PFSK-1 (cell line): ENCODE measurements around the gene TYK2.
A peak's percentile ranks its signal among the peaks of the same experiment; 100 is the strongest.

Experiments used
- FOXP2 ChIP-seq: optimal IDR thresholded peaks from 2 replicates; pipeline ENCODE3; 2011; ENCODE audit warnings: borderline replicate concordance, control low read depth, inconsistent platforms; ENCODE audit not compliant: insufficient read depth; ENCODE audit errors: extremely low read length, extremely low read depth
- POLR2AphosphoS5 ChIP-seq: IDR thresholded peaks from 2 replicates; pipeline ENCODE4 v1.6.1; 2012; ENCODE audit warnings: low read depth, mild to moderate bottlenecking, control low read depth, low read length, moderate library complexity
- SIN3A ChIP-seq: IDR thresholded peaks from 2 replicates; pipeline ENCODE4 v1.6.1; 2012; ENCODE audit warnings: mild to moderate bottlenecking, low read length, moderate library complexity, borderline replicate concordance; ENCODE audit not compliant: insufficient read depth
- TAF1 ChIP-seq: IDR thresholded peaks from 2 replicates; pipeline ENCODE4 v1.6.1; 2012; ENCODE audit warnings: low read length, control low read depth, borderline replicate concordance; ENCODE audit not compliant: insufficient read depth
- TF ChIP-seq, protein P1 (sequence below), 2 experiments: IDR thresholded peaks; 2 replicates each; pipeline versions ENCODE4 v1.6.1 to v1.8.0; 2011 to 2012; ENCODE audit warnings: low read depth in 2 of 2, low read length in 2 of 2, control low read depth in 1 of 2, inconsistent platforms in 1 of 2, mild to moderate bottlenecking in 1 of 2, moderate library complexity in 1 of 2; ENCODE audit not compliant: insufficient read depth in 1 of 2

Gene TYK2

DNA sequence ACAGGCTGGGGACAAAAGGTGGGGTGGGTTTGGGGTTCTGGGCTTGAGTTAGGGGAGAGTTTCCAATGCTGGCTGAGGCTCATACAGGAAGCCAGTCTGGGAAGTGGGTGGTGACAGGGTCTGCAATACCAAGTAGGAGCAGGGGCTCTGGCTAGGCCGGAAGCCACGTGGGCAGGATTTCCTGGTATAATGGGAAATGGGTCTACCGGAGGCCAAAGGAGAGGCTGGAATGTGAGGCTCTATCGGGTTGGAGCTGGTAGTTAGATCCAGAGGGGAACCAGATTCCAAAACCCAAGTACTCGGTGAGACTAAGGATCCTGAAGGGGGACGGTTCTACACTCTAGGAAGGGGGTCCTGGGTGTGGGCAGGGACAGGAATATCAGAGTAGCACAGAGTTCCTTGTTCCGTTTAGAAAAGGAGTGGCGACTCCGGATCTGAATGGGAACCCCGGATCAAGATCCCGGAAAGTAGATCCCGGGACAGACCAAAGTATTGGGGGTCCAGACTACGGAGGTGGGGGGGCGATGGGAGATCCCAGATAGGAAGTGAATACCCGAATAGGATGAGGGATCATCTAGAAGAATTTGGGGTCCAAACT, 22.2 kb upstream of the TYK2 start:
- TF ChIP-seq POLR2AphosphoS5 (no peak), SIN3A (peak; percentile 46; the same call in 1 of the 2 replicates), FOXP2 (no peak), TAF1 (no peak)
- TF ChIP-seq, protein P1, sequence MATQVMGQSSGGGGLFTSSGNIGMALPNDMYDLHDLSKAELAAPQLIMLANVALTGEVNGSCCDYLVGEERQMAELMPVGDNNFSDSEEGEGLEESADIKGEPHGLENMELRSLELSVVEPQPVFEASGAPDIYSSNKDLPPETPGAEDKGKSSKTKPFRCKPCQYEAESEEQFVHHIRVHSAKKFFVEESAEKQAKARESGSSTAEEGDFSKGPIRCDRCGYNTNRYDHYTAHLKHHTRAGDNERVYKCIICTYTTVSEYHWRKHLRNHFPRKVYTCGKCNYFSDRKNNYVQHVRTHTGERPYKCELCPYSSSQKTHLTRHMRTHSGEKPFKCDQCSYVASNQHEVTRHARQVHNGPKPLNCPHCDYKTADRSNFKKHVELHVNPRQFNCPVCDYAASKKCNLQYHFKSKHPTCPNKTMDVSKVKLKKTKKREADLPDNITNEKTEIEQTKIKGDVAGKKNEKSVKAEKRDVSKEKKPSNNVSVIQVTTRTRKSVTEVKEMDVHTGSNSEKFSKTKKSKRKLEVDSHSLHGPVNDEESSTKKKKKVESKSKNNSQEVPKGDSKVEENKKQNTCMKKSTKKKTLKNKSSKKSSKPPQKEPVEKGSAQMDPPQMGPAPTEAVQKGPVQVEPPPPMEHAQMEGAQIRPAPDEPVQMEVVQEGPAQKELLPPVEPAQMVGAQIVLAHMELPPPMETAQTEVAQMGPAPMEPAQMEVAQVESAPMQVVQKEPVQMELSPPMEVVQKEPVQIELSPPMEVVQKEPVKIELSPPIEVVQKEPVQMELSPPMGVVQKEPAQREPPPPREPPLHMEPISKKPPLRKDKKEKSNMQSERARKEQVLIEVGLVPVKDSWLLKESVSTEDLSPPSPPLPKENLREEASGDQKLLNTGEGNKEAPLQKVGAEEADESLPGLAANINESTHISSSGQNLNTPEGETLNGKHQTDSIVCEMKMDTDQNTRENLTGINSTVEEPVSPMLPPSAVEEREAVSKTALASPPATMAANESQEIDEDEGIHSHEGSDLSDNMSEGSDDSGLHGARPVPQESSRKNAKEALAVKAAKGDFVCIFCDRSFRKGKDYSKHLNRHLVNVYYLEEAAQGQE (IDR thresholded peaks at IDR 0.05; ENCODE audit: insufficient read depth in 1 of 2, low read depth in 2 of 2, low read length in 2 of 2), result no peak

DNA sequence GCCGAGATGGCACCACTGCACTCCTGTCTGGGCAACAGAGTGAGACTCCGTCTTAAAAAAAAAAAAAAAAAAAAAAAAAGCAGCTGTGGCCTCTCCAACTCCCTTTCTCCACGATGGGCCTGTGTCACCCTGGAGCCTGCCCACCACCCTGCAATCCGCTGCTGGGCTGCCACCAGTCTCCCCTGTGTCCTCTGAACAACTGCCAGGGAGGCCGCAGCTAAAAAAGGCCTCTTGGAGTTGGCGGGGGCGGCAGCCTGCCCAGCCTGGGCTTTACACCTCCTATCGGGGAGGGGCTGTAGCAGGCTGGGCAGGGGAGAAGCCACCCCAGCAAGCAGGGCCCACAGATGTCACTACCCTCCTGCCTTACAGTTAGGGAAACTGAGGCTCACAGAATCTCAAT, 19.5 kb upstream of the TYK2 start:
- TF ChIP-seq, protein P1 (IDR thresholded peaks at IDR 0.05; ENCODE audit: insufficient read depth in 1 of 2, low read depth in 2 of 2, low read length in 2 of 2), result no peak
- TF ChIP-seq POLR2AphosphoS5, result no peak
- no peak for TF ChIP-seq SIN3A
- TF ChIP-seq FOXP2, result no peak
- no peak for TF ChIP-seq TAF1

DNA sequence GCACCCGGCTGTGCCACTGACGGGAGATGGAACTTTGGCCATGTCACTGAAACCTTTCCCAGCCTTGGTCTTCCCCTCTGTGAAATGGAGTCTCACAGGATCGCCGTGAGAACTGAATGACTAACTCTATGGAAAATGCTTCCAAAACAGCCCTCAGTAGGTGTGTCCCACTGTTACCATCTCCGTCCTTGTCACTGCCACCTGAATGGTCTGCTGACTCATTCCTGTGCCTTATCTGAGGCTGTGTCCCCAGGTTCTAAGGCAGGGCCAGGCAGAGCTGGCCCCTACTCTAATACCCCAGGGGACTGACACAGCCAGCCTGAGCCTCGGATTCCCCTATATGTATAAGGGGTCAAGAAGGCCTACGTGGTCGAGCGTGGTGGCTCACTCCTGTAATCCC, 18.4 kb upstream of the TYK2 start:
- TF ChIP-seq POLR2AphosphoS5 (no peak), FOXP2 (no peak), SIN3A (no peak), TAF1 (no peak)
- TF ChIP-seq, protein P1 (IDR thresholded peaks at IDR 0.05; ENCODE audit: insufficient read depth in 1 of 2, low read depth in 2 of 2, low read length in 2 of 2), result no peak

DNA sequence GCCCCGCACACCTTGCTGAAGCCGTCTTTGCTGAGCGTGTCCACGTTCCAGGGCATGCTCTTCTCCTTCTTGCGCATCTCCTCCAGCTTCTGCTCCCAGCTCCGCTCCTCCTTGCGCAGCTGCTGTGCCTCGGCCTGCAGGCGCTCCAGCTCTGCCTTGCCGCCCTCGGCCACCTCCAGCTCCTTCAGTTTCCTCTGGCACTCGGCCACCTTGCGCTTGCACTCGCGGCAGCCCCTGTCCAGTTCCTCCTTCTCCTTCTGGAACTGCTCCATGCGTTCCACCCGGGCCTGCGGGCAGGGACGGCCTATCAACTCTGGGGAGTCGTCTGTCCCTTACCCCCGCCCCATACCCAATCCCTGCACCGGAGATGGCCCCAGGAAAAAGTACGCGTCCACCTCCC, 15.5 kb upstream of the TYK2 start:
- TF ChIP-seq TAF1 (no peak), FOXP2 (no peak), POLR2AphosphoS5 (no peak), SIN3A (no peak)
- TF ChIP-seq, protein P1 (IDR thresholded peaks at IDR 0.05; ENCODE audit: insufficient read depth in 1 of 2, low read depth in 2 of 2, low read length in 2 of 2), result no peak

DNA sequence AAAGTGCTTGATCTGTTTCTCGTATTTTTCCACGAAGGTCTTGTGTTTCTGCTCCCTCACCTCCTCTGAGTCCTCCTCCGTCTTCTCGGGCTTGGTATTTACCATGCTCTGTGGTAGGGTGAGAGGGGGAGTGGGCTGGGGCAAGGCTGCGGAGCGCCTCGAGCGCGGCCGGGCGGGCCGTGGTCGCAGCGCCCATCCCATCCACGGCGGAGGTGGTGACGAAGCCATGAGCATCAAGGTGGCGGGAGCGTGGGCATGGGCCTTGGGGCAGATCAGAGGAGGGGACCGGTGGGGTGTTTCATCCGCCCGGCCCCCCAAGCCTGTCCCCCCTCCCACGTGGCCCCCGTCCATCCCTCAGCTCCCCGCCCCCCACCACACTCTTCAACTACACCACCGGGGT, 15.1 kb upstream of the TYK2 start:
- TF ChIP-seq, protein P1 (IDR thresholded peaks at IDR 0.05; ENCODE audit: insufficient read depth in 1 of 2, low read depth in 2 of 2, low read length in 2 of 2), result no peak
- TF ChIP-seq FOXP2, result no peak
- TF ChIP-seq TAF1, result no peak
- TF ChIP-seq SIN3A, result no peak
- TF ChIP-seq POLR2AphosphoS5, result no peak
